Liver (tissue), 9 donors: Measurements from ENCODE around the gene EIF2AK3. TPM values are rescaled to one million over a fixed set of nuclear protein-coding genes. Genes with fewer than 3 reads are reported as not detected.
"Not testable (repeated sequence)": the region's sequence is repeated elsewhere in the genome, so short reads cannot be mapped to it uniquely, and the experiment has no call there.

Experiments
- DNase-seq: peaks from one replicate; pipeline ENCODE4 v3.0.0-alpha.2; 2017; ENCODE audit warnings: low spot score
- H3K27ac ChIP-seq, 2 donors: one replicate each; pipeline ENCODE4 v1.7.0; 2013; ENCODE audit warnings: inconsistent platforms in 2 of 2, low read length in 2 of 2, control low read depth in 1 of 2, low read depth in 1 of 2, mild to moderate bottlenecking in 1 of 2
- H3K27me3 ChIP-seq, 4 donors: one replicate each; pipeline versions ENCODE4 v1.6.1 to v1.7.0; 2013; ENCODE audit warnings: low read length in 3 of 4, inconsistent platforms in 1 of 4, mild to moderate bottlenecking in 1 of 4, moderate library complexity in 1 of 4; ENCODE audit not compliant: control insufficient read depth in 4 of 4, insufficient read depth in 4 of 4
- H3K36me3 ChIP-seq, 4 donors: one replicate each; pipeline versions ENCODE4 v1.6.1 to v1.7.0; 2013; ENCODE audit warnings: low read length in 3 of 4, mild to moderate bottlenecking in 3 of 4, low read depth in 1 of 4, moderate library complexity in 1 of 4; ENCODE audit not compliant: control insufficient read depth in 4 of 4, insufficient read depth in 3 of 4
- H3K4me1 ChIP-seq, 4 donors: one replicate each; pipeline versions ENCODE4 v1.6.1 to v1.7.0; 2013; ENCODE audit warnings: low read length in 3 of 4, mild to moderate bottlenecking in 3 of 4, moderate library complexity in 1 of 4; ENCODE audit not compliant: control insufficient read depth in 4 of 4, insufficient read depth in 4 of 4
- H3K4me3 ChIP-seq, 3 donors: one replicate each; pipeline versions ENCODE4 v1.6.1 to v1.7.0; 2013; ENCODE audit warnings: low read length in 3 of 3, control low read depth in 1 of 3, low read depth in 1 of 3, mild to moderate bottlenecking in 1 of 3
- H3K9ac ChIP-seq, 2 donors: one replicate each; pipeline ENCODE4 v1.7.0; 2013; ENCODE audit warnings: low read length in 2 of 2, mild to moderate bottlenecking in 2 of 2, moderate library complexity in 2 of 2, control low read depth in 1 of 2, low read depth in 1 of 2
- H3K9me3 ChIP-seq, 4 donors: one replicate each; pipeline versions ENCODE4 v1.6.1 to v1.7.0; 2013; ENCODE audit warnings: low read length in 3 of 4; ENCODE audit not compliant: control insufficient read depth in 4 of 4
- ATF3 ChIP-seq: IDR thresholded peaks from 2 replicates; pipeline ENCODE4 v1.6.1; 2016; ENCODE audit warnings: antibody characterized with exemption
- EGR1 ChIP-seq, 2 donors: IDR thresholded peaks; 2 replicates each; pipeline ENCODE4 v1.6.1; 2016 to 2018; ENCODE audit warnings: antibody characterized with exemption in 2 of 2, low read depth in 2 of 2
- FOXA1 ChIP-seq: IDR thresholded peaks from 2 replicates; pipeline ENCODE4 v1.6.1; 2016; ENCODE audit warnings: antibody characterized with exemption
- FOXA2 ChIP-seq: IDR thresholded peaks from 2 replicates; pipeline ENCODE4 v1.6.1; 2016; ENCODE audit warnings: antibody characterized with exemption
- GABPA ChIP-seq, 2 donors: IDR thresholded peaks in 1 of 2; conservative IDR thresholded peaks in 1 of 2; 2 replicates each; pipeline ENCODE4 v1.6.1; 2016; ENCODE audit warnings: antibody characterized with exemption in 2 of 2, mild to moderate bottlenecking in 1 of 2, moderate library complexity in 1 of 2
- HNF4A ChIP-seq, 2 donors: conservative IDR thresholded peaks; 2 replicates each; pipeline ENCODE4 v1.6.1; 2016; ENCODE audit warnings: antibody characterized with exemption in 2 of 2, mild to moderate bottlenecking in 2 of 2
- HNF4G ChIP-seq: IDR thresholded peaks from 2 replicates; pipeline ENCODE4 v1.6.1; 2016; ENCODE audit warnings: antibody characterized with exemption
- JUND ChIP-seq, 2 donors: IDR thresholded peaks; 2 replicates each; pipeline ENCODE4 v1.6.1; 2016; ENCODE audit warnings: antibody characterized with exemption in 2 of 2
- MAX ChIP-seq: IDR thresholded peaks from 2 replicates; pipeline ENCODE4 v1.6.1; 2016; ENCODE audit warnings: antibody characterized with exemption
- NR2F2 ChIP-seq: IDR thresholded peaks from 2 replicates; pipeline ENCODE4 v1.6.1; 2016; ENCODE audit warnings: antibody characterized with exemption
- RAD21 ChIP-seq, 2 donors: IDR thresholded peaks; 2 replicates each; pipeline ENCODE4 v1.6.1; 2016; ENCODE audit warnings: antibody characterized with exemption in 2 of 2, mild to moderate bottlenecking in 2 of 2
- REST ChIP-seq: IDR thresholded peaks from 2 replicates; pipeline ENCODE4 v1.6.1; 2016; ENCODE audit warnings: antibody characterized with exemption, mild to moderate bottlenecking
- RXRA ChIP-seq, 2 donors: IDR thresholded peaks; 2 replicates each; pipeline ENCODE4 v1.6.1; 2017 to 2018; ENCODE audit warnings: antibody characterized with exemption in 2 of 2, mild to moderate bottlenecking in 1 of 2
- SP1 ChIP-seq: IDR thresholded peaks from 2 replicates; pipeline ENCODE4 v1.6.1; 2018; ENCODE audit warnings: antibody characterized with exemption, mild to moderate bottlenecking
- TAF1 ChIP-seq: conservative IDR thresholded peaks from 2 replicates; pipeline ENCODE4 v1.6.1; 2016; ENCODE audit warnings: antibody characterized with exemption, mild to moderate bottlenecking
- YY1 ChIP-seq: IDR thresholded peaks from 2 replicates; pipeline ENCODE4 v1.6.1; 2016; ENCODE audit warnings: antibody characterized with exemption, mild to moderate bottlenecking
- ZBTB33 ChIP-seq: IDR thresholded peaks from 2 replicates; pipeline ENCODE4 v1.6.1; 2016; ENCODE audit warnings: antibody characterized with exemption
- WGBS: extraction: QIAGEN DNeasy Blood & Tissue Kit; methylation state at CpG from one replicate; pipeline ENCODE4 v1.1.7; 2013; 5-methylcytosine and 5-hydroxymethylcytosine counted together
- polyA plus RNA-seq, 2 donors: library from polyadenylated mRNA; stranded (reverse) in 1 of 2; unstranded in 1 of 2; fragments of 200-250 nt in 1 of 2; fragments of >200 nt in 1 of 2; fragmentation: Nextera tagmentation in 1 of 2; extraction: Ambion mirVana in 1 of 2; gene quantifications; one replicate each; pipeline versions ENCODE4 v1.2.1 to v1.2.3, GENCODE V29; 2013 to 2015
- total RNA-seq, 2 donors: library from RNA; depleted of rRNA; stranded (reverse); fragments of >200 nt; gene quantifications; one replicate each; pipeline ENCODE4 v1.2.3, GENCODE V29; 2014
- donor health status: healthy.
- donor health status: healthy.
- donor health status: healthy.
- donor health status: healthy.
- donor health status: healthy.

EIF2AK3 gene
- total and polyA plus RNA-seq, 4 donors: 2.9 to 31.5 (median 9.2) TPM

GRCh38 chr2:88624477-88624876 is 2.8 kb downstream of the EIF2AK3 start:
- no peak for TF ChIP-seq NR2F2
- no peak for TF ChIP-seq REST
- no peak for TF ChIP-seq ATF3
- no peak for TF ChIP-seq RXRA (IDR thresholded peaks at IDR 0.05)
- TF ChIP-seq MAX: no peak
- TF ChIP-seq FOXA2: no peak
- no peak for TF ChIP-seq YY1
- WGBS: 94% methylated on average over 4 of the region's 4 CpGs
- H3K36me3 ChIP-seq: no peaks in the 10 kb centered on the region
- H3K9ac ChIP-seq: no peak overlapping the region
- no peak overlapping the region for H3K4me3 ChIP-seq
- H3K4me1 ChIP-seq: peaks cover 1 to 31% (median 13%) of the 10 kb centered on the region in 4 donors
- H3K9me3 ChIP-seq: no peaks in the 10 kb centered on the region
- H3K27me3 ChIP-seq: no peaks in the 10 kb centered on the region
- no peak for DNase-seq
- no peak overlapping the region for H3K27ac ChIP-seq

- not testable (repeated sequence) for H3K27ac ChIP-seq, DNase-seq, H3K36me3 ChIP-seq, H3K9me3 ChIP-seq, H3K27me3 ChIP-seq, H3K4me3 ChIP-seq, H3K9ac ChIP-seq
- WGBS: 97% methylated on average over 11 of the region's 11 CpGs
- H3K4me1 ChIP-seq: peaks cover 1 to 31% (median 13%) of the 10 kb centered on the region in 4 donors
These were observed 3.3 kb downstream of the EIF2AK3 start for GRCh38 chr2:88623831-88624465.

GRCh38 chr2:88622307-88622706 is 5.0 kb downstream of the EIF2AK3 start:
- Histone ChIP-seq H3K36me3 (no peaks in the 10 kb centered on the region), H3K4me3 (no peak overlapping the region), H3K9me3 (no peaks in the 10 kb centered on the region), H3K4me1 (peaks cover 1 to 24% (median 10%) of the 10 kb centered on the region in 4 donors), H3K27ac (no peak overlapping the region), H3K27me3 (no peaks in the 10 kb centered on the region), H3K9ac (no peak overlapping the region)
- TF ChIP-seq FOXA2 (no peak), REST (no peak), ATF3 (no peak), MAX (no peak), TAF1 (no peak), JUND (IDR thresholded peaks at IDR 0.05) (no peak), FOXA1 (no peak), GABPA (IDR thresholded peaks at IDR 0.05 in 1 of 2, conservative IDR thresholded peaks at IDR 0.05 in 1 of 2) (no peak), RAD21 (IDR thresholded peaks at IDR 0.05) (no peak), HNF4A (conservative IDR thresholded peaks at IDR 0.05) (no peak), ZBTB33 (no peak), HNF4G (no peak), SP1 (no peak), EGR1 (IDR thresholded peaks at IDR 0.05; ENCODE audit: low read depth in 2 of 2) (no peak), RXRA (IDR thresholded peaks at IDR 0.05) (no peak)
- 78% methylated on average over 1 of the region's 1 CpG for WGBS
- no peak for DNase-seq
